GM18526 (cell line): ENCODE data around the gene PFKP.

Experiments used
- POLR2A ChIP-seq: IDR thresholded peaks from 3 replicates; pipeline ENCODE4 v1.6.1; 2011; ENCODE audit not compliant: insufficient read length; ENCODE audit errors: extremely low read depth

Gene PFKP

GRCh38 chr10:3099291-3100092 lies 32.1 kb downstream of the PFKP start:
- TF ChIP-seq POLR2A = no peak

- TF ChIP-seq POLR2A = no peak
Measured at GRCh38 chr10:3100093-3100792, 32.9 kb downstream of the PFKP start.

GRCh38 chr10:3100856-3101640 lies 33.7 kb downstream of the PFKP start:
- no peak for TF ChIP-seq POLR2A

GRCh38 chr10:3102720-3103427 lies 35.5 kb downstream of the PFKP start:
- no peak for TF ChIP-seq POLR2A

- no peak for TF ChIP-seq POLR2A
Measured at GRCh38 chr10:3103646-3104045, 36.3 kb downstream of the PFKP start.

- no peak for TF ChIP-seq POLR2A
Measured at GRCh38 chr10:3104251-3104918, 37.0 kb downstream of the PFKP start.

- no peak for TF ChIP-seq POLR2A
Measured at GRCh38 chr10:3105166-3105565, 37.8 kb downstream of the PFKP start.

- TF ChIP-seq POLR2A = no peak
Measured at GRCh38 chr10:3105905-3106304, 38.6 kb downstream of the PFKP start.

- TF ChIP-seq POLR2A = no peak
Measured at GRCh38 chr10:3106928-3107425, 39.6 kb downstream of the PFKP start.

GRCh38 chr10:3107426-3107961 lies 40.1 kb downstream of the PFKP start:
- no peak for TF ChIP-seq POLR2A

- TF ChIP-seq POLR2A = no peak
Measured at GRCh38 chr10:3108033-3108432, 40.7 kb downstream of the PFKP start.

- no peak for TF ChIP-seq POLR2A
Measured at GRCh38 chr10:3108575-3109105, 41.3 kb downstream of the PFKP start.

- no peak for TF ChIP-seq POLR2A
Measured at GRCh38 chr10:3109196-3109595, 41.8 kb downstream of the PFKP start.

- no peak for TF ChIP-seq POLR2A
Measured at GRCh38 chr10:3109633-3110032, 42.3 kb downstream of the PFKP start.
